SK-N-MC (cell line): ENCODE results near the gene CSE1L.
A peak's percentile ranks its signal among the peaks of the same experiment; 100 is the strongest.
"Not testable (repeated sequence)": the region's sequence is repeated elsewhere in the genome, so short reads cannot be mapped to it uniquely, and the experiment has no call there.

Experiments used
- DNase-seq: peaks from one replicate; pipeline ENCODE4 v3.0.0-alpha.2; 2011; ENCODE audit warnings: low read depth, low spot score
- H3K27ac ChIP-seq: fragments of 200-600 bp; sonication (generic); 2 replicates; pipeline ENCODE4 v1.5.1; 2016; ENCODE audit warnings: mixed run types
- H3K36me3 ChIP-seq: fragments of 200-600 bp; sonication (generic); 2 replicates; pipeline ENCODE4 v1.6.1; 2017; ENCODE audit warnings: antibody characterized with exemption, low read length, mixed read lengths; ENCODE audit not compliant: insufficient read depth
- H3K4me3 ChIP-seq: fragments of 200-600 bp; sonication (generic); 2 replicates; pipeline ENCODE4 v1.5.1; 2016
- H3K9ac ChIP-seq: fragments of 200-600 bp; sonication (generic); 2 replicates; pipeline ENCODE4 v1.8.0; 2017; ENCODE audit warnings: mixed run types, mixed read lengths; ENCODE audit not compliant: insufficient read length
- H3K9me3 ChIP-seq: fragments of 200-600 bp; sonication (generic); 2 replicates; pipeline ENCODE4 v1.6.1; 2017; ENCODE audit warnings: low read depth, mild to moderate bottlenecking, antibody characterized with exemption, low read length, moderate library complexity, mixed read lengths
- EZH2 ChIP-seq: fragments of 200-600 bp; sonication (generic); IDR thresholded peaks from one replicate; pipeline ENCODE4 v1.6.1; 2017; ENCODE audit warnings: antibody characterized with exemption
- FOXP2 ChIP-seq: optimal IDR thresholded peaks from 2 replicates; pipeline ENCODE3; 2011; ENCODE audit warnings: mild to moderate bottlenecking, moderate library complexity; ENCODE audit not compliant: insufficient read depth; ENCODE audit errors: extremely low read length, control extremely low read depth
- POLR2AphosphoS5 ChIP-seq: IDR thresholded peaks from 2 replicates; pipeline ENCODE4 v1.6.1; 2012; ENCODE audit warnings: mild to moderate bottlenecking, low read depth, low read length, borderline replicate concordance

CSE1L gene

DNA sequence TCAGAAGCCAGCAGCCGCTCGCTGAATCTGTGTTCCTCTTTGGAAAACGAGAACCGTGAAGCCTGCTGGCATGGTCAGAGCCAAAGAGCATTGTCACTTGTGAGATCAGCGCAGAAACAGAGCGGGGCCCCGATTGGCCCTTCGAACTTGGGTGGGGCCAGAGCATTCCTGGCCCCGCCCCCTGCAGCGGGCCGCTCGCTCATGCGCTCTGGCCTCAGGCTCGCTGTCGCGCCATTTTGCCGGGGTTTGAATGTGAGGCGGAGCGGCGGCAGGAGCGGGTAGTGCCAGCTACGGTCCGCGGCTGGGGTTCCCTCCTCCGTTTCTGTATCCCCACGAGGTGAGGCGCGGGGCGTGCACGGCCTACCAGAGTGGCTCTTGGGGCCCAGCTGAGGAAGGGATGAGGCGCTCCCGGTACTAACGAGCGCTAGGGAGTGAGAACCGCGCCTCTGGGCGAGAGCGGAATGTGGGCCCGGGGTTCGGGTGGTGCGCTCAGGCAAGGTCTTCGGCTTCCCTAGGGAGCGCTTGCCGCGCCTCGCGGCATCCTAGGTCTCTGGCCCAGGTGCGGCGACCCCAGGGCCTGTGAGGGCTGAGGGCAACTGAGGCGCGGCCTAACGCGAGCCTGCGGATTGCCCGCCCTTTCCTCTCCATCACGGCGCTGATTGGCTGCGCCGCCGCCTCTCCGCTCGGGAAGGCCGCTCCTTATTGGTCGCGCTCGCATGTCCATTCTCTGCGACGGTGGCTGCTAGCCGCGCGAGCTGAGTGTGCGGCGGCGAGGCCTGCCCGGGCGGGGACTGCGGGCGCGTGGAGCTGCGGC lies at the start of gene CSE1L:
TSS of gene CSE1L (plus strand) at position 226 of the 814 bp plus-strand sequence. CDS start 12,152 bp downstream, outside the sequence.
- Histone ChIP-seq H3K36me3 (peaks cover 36% of the 10 kb centered on the region), H3K27ac (peak within 1 kb of the TSS; percentile 97), H3K4me3 (peak within 1 kb of the TSS; percentile 100), H3K9ac (peak within 1 kb of the TSS; percentile 99), H3K9me3 (no peaks in the 10 kb centered on the region)
- peak; percentile 77 for DNase-seq
- TF ChIP-seq EZH2 (no peak), POLR2AphosphoS5 (peak; percentile 94)

DNA sequence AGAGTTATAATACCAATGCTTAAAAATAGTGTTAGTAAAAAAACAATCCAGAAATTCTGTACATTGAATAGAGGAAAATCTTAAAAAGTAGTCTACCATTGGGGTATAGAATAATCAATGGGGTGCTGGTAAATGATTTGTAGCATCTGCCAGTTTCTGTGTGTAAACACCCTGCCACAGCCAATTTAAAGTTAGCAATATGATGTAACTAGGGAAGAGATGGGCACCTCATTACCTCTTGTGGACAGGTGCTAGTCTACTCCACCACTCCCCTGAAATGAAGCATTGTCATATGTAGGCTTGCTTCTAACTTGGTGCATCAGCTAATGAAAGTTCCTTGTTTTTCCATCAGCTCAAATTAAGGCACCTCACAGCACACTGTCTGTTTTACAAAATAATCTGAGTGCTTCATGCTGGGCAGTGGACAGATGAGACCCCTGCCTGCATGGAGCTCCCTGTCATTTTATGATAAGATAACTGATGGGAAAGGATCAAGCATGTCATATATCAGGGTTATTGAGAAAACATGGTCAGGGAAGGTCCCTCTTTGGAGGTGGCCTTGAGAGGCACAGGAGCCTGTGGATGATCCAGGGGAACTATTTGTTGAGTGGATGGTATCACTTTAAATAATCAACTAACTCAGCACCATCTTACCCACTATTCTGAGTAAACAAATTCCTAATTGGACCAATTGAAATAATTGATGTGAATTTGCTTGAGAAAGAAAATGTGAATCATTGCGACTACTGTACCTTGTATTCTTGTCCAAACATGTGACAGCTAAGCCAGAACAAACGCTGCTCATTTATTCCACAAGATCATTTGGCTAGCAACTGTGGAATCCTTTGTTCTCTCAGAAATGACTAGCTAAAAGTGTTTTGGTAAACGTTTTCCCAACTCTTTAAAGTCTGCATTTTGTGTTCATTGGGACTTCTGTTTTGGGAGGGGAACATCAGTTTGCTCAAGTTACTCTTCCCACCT lies 45.9 kb upstream of the CSE1L start:
- no peak for DNase-seq
- TF ChIP-seq FOXP2 (no peak), EZH2 (no peak), POLR2AphosphoS5 (no peak)
- Histone ChIP-seq H3K9me3 (no peaks in the 10 kb centered on the region), H3K9ac (no peak overlapping the region), H3K36me3 (peaks cover 39% of the 10 kb centered on the region), H3K27ac (no peak overlapping the region), H3K4me3 (no peak overlapping the region)

GRCh38 chr20:49001741-49002140 lies 44.4 kb upstream of the CSE1L start:
- H3K36me3 ChIP-seq: peaks cover 31% of the 10 kb centered on the region

GRCh38 chr20:49006446-49006980 lies 39.6 kb upstream of the CSE1L start:
- no peak for TF ChIP-seq POLR2AphosphoS5
- TF ChIP-seq EZH2: no peak
- no peak for TF ChIP-seq FOXP2
- Histone ChIP-seq H3K9me3 (no peaks in the 10 kb centered on the region), H3K4me3 (no peak overlapping the region), H3K9ac (no peak overlapping the region), H3K27ac (no peak overlapping the region), H3K36me3 (peaks cover 16% of the 10 kb centered on the region; the same call in 1 of the 2 replicates)
- no peak for DNase-seq

More at GRCh38 chr20:49001741-49002140, 44.4 kb upstream of the CSE1L start:
- DNase-seq: no peak
- no peak for TF ChIP-seq POLR2AphosphoS5
- TF ChIP-seq FOXP2: no peak
- no peak for TF ChIP-seq EZH2
- H3K9me3 ChIP-seq: no peaks in the 10 kb centered on the region
- no peak overlapping the region for H3K4me3 ChIP-seq
- H3K27ac ChIP-seq: no peak overlapping the region
- no peak overlapping the region for H3K9ac ChIP-seq

DNA sequence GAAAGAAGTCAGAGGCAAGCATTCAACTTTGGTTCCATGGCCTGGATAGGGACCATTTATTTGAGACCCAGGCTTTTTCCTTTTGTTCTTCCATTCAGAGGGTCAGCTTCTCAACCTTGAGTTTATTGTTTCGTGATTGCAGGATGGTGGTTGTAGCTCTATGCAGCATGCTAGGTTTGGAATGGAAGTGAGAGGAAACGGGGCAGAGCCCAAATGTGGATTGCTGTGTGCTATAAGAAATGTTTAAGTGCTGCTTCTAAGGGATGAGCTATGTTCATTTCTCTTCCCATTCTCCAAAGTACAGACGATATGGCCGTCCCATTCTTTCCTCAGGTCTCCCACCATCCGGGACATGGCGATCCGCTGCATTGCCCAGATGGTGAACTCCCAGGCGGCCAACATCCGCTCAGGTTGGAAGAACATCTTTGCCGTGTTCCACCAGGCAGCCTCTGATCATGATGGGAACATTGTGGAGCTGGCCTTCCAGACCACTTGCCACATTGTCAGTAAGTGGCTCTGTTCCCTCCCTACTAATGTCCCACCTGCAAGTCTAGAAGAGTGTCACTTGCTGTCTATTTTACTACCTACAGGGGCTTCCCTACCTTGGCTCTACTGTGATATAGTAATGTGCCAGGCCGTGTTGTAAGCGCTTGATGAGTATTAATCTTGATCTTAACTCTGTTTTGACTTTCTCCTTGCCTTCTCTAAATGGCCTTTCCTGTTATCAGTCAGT lies 36.0 kb upstream of the CSE1L start:
- H3K9ac ChIP-seq: no peak overlapping the region
- H3K36me3 ChIP-seq: peaks cover 44% of the 10 kb centered on the region
- TF ChIP-seq FOXP2: no peak

GRCh38 chr20:49024220-49024619 lies 21.9 kb upstream of the CSE1L start:
- no peak overlapping the region for H3K9ac ChIP-seq
- no peak for DNase-seq
- no peak overlapping the region for H3K27ac ChIP-seq
- H3K36me3 ChIP-seq: peaks cover 44% of the 10 kb centered on the region
- TF ChIP-seq POLR2AphosphoS5 (no peak), EZH2 (no peak), FOXP2 (no peak)
- no peak overlapping the region for H3K4me3 ChIP-seq
- H3K9me3 ChIP-seq: no peaks in the 10 kb centered on the region

More for the DNA sequence above, 36.0 kb upstream of the CSE1L start:
- DNase-seq: no peak
- H3K9me3 ChIP-seq: no peaks in the 10 kb centered on the region
- no peak overlapping the region for H3K27ac ChIP-seq
- H3K4me3 ChIP-seq: no peak overlapping the region

- H3K36me3 ChIP-seq: peaks cover 50% of the 10 kb centered on the region
- not testable (repeated sequence) for H3K9me3 ChIP-seq, H3K27ac ChIP-seq
These were observed 17.9 kb upstream of the CSE1L start for GRCh38 chr20:49028177-49028576.

DNA sequence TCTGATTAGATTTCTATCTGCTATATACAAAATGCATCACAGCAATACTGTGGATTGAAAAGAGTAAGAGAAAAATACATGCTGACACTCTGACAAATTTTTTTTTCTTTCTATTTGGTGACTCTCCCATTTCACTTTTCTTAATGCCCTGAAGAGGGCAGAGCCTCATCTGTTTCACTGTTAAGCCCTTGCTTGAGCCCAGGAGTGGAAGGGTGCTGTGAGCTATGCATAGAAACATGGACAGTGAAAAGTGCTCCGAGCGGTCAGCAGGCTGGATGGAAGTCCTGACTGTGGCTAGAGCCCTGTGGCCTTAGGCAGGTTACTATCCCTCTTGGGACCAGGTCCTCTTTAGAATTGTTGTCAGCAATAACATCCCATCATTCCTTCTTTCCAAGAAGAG lies 17.4 kb upstream of the CSE1L start:
- H3K9me3 ChIP-seq: no peaks in the 10 kb centered on the region
- no peak for DNase-seq
- no peak for TF ChIP-seq EZH2
- TF ChIP-seq POLR2AphosphoS5: no peak
- TF ChIP-seq FOXP2: no peak
- H3K9ac ChIP-seq: no peak overlapping the region
- no peak overlapping the region for H3K4me3 ChIP-seq
- peaks cover 52% of the 10 kb centered on the region for H3K36me3 ChIP-seq
- no peak overlapping the region for H3K27ac ChIP-seq

More at GRCh38 chr20:49028177-49028576, 17.9 kb upstream of the CSE1L start:
- H3K9ac ChIP-seq, DNase-seq, H3K4me3 ChIP-seq: not testable (repeated sequence)
